Activated CD8-positive, alpha-beta memory T cell treated with anti-CD3 and anti-CD28 coated beads, Interleukin-2, amount 50 U/mL, for 48 hours (primary cell): ENCODE results near the gene LIG4.
A peak's percentile ranks its signal among the peaks of the same experiment; 100 is the strongest.

Source experiments
- DNase-seq: peaks from one replicate; pipeline ENCODE4 v3.0.0-alpha.2; 2020

Gene LIG4

DNA sequence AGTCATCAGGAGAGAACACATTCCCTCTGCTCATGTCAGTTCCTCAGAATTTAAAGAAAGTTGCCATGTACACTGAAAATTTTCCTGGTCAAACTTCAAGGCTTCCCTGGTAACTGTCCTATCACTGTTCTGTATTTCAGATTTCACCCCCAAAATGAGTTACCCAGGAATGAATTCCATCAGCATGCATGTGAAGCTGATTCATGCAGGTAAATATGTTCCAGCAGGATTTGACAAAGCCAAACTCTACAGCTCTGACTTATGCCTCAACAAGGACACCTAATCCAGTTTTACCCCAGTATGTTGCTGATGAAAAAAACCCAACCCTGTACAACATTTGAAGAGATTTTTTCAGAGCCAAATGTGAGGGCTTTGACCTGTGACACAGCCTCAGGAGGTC is 21.5 kb downstream of the LIG4 start:
- no peak for DNase-seq

DNA sequence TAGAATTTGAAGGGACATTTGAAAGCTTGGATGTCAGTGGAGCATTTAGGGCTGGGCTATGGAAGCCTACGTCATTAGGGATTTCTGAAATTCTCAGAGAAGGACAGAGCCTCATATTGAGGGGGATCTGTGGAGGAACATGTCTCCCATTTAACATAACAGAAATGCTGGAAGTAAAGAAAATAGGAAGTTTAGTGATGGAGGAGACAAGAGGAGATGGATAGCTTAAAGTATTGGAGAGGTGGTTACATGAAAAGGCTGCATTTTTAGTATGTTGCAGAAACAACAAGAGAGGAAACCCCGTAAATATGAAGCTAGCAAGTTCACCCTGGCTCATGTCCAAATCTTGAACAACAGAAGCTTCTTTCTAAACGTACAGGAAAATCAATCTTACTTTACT is 24.4 kb downstream of the LIG4 start:
- no peak for DNase-seq

DNA sequence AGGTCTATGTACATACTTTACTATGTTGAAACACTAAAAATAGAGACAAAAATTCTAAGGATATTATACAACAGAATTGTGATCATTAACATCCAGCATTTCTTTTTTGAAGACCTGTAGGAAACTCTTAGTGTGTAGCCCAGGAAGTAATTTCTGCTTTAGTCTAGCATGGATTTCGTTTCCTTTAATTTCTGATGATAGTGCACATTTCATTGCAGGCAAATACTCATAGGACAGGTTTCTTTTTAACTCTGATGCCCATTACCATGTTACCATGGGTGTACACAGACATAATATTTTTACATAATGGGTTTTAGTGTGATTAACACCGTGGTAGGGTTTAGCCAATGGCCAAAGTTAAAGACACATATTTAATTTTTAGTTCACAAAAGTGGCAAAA is 27.1 kb downstream of the LIG4 start:
- DNase-seq: no peak

DNA sequence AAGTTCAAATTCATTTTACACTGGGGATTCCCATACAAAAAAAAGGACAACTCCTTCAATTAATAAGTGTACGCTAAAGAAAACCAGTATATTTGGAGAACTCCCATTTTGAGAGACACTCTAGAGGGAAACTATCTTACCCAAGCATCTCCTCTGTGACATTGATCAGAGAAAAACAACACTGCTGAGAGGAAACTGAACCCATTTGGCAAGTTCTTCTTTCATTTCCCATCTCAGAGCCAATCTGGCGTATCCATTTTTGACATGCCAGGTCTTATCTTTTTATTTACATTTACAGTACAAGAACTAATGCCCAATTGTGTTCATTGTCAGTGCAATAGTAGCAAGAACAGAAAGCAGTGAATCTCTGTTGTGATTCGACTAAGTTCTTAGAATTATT is 30.1 kb downstream of the LIG4 start:
- no peak for DNase-seq

DNA sequence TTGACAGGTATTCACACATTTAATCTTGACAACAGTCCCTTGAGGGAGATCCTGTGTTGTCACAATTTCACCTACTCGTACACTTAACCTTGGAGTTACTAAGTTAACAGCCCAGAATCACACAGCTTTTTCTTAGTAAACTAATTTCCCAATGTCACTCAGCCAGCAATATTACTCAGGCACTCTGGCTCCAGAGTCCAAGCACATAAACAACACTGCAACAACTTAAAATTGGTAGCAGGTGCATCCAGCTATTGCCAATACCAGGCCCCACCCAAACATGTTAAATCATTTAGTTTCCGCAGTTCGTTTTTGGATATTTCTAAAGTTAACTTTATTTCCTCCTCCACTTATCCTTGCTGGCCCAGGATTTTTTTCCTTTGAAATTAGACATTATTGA is 32.7 kb downstream of the LIG4 start:
- no peak for DNase-seq

DNA sequence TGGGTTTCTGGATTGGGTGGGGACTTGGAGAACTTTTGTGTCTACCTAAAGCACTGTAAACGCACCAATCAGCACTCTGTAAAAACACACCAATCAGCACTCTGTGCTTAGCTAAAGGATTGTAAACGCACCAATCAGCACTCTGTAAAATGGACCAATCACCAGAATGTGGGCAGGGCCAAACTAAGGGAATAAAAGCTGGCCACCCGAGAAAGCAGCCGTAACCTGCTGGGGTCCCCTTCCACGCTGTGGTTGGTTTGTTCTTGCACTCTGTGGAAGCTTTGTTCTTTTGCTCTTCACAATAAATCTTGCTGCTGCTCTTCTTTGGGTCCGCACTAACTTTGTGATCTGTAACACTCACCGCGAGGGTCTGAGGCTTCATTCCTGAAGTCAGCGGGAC is 37.3 kb downstream of the LIG4 start:
- DNase-seq: no peak

DNA sequence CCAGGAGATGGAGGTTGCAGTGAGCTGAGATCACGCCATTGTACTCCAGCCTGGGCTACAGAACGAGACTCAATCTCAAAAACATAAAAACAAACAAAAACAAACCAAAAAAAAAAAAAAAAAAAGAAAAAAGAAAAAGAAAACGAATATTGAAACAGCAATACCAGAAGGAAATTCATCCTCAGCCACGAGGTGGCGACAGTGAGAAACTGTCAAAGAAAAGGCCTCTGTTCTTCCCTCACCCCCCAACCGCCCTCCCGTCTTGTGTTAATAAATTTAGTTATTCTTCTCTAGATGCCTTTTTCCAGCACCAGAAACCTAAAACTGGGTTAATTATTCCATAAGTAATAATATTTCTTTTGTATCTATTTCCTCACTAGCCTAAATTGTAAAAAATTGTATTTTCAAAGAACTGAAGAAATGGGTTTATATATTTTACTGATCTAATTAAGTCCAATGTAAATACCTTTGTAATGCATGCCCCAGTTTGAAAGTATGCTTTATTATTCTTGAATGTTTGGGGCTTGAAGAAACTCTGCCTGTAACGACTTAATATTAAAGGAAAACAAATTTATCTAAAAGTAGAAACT is 38.6 kb downstream of the LIG4 start:
- peak; percentile 78 for DNase-seq

DNA sequence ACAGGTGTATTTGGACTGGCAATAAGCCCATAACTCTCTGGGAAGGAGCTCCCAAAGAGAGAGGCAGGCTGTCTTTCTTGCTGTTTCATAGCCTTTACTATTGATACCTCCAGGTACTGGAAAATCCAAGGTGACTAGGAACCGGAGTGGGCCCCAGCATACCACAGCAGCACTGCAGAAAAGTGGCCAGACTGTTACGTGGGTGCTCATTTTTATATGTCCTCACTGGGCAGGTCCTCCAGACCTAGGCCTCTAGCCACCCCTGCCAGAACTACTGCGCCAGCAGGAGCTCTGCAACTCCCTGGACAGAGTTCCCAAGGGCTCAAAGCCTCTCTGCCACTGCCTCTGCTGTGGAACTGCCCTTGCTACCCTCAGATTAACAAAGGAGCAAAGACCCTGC is 46.4 kb downstream of the LIG4 start:
- no peak for DNase-seq

DNA sequence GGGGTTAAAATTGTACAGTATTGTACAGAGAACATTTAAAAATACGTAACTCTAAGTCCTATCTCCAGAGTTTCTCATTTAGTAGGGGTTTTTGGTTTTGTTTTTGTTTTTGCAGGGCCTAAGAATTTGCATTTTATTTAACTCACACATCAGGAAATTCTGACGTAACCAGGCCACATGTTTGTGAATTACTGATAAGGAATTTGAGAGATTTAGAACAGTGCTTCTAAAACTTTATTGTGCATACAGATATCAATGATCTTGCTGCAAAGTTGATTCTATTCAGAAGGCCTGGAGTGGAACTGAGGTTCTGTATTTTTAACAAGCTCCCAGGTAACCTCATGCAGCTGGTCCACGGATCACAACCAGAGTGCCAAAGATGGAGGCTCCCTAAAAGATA is 49.3 kb downstream of the LIG4 start:
- DNase-seq: no peak

DNA sequence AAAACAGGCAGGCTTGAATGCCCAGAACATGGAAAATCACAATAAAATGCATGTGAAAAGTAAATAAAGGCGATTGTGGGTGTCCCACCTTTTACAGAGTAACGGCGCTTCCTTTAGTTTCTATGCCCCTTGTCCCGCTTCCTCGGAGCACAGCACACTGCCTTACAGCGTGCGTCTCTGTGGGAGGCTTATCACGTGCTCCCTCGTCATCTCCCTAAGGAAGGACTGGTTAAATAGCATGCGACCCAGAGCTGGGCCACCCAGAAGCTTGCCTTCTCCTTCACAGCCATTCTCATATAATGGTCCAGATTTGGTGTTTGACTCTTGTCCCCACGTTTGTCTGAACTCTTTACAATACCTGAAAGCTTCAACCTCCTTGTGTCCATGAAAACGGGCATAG is 56.6 kb downstream of the LIG4 start:
- no peak for DNase-seq
